NCI-H2196 treated with DMSO at 0.1 percent for 48 hours (cell line): Measurements from ENCODE around the gene CCDC13.

Source experiments
- DNase-seq: peaks from one replicate; lab custom pipeline; 2025; ENCODE audit not compliant: unreplicated experiment; lab: John Stamatoyannopoulos, UW

The CCDC13 gene

GRCh38 chr3:42734263-42734860 is 38.7 kb downstream of the CCDC13 start:
- DNase-seq, result no peak

- no peak for DNase-seq
Observed at GRCh38 chr3:42733501-42734262, 39.4 kb downstream of the CCDC13 start.

GRCh38 chr3:42732829-42733459 is 40.1 kb downstream of the CCDC13 start:
- DNase-seq, result no peak

GRCh38 chr3:42732196-42732828 is 40.7 kb downstream of the CCDC13 start:
- no peak for DNase-seq

GRCh38 chr3:42731476-42732195 is 41.4 kb downstream of the CCDC13 start:
- DNase-seq, result no peak

GRCh38 chr3:42730706-42731420 is 42.2 kb downstream of the CCDC13 start:
- no peak for DNase-seq

- DNase-seq, result no peak
Observed at GRCh38 chr3:42730294-42730693, 42.8 kb downstream of the CCDC13 start.

- no peak for DNase-seq
Observed at GRCh38 chr3:42729404-42730145, 43.5 kb downstream of the CCDC13 start.

- DNase-seq, result no peak
Observed at GRCh38 chr3:42728668-42729364, 44.2 kb downstream of the CCDC13 start.

GRCh38 chr3:42728056-42728455 is 45.0 kb downstream of the CCDC13 start:
- DNase-seq, result no peak

GRCh38 chr3:42725454-42725853 is 47.6 kb downstream of the CCDC13 start:
- DNase-seq, result no peak

GRCh38 chr3:42723219-42723618 is 49.8 kb downstream of the CCDC13 start:
- no peak for DNase-seq
